SU-DHL-6 (cell line): ENCODE results near the gene JUNB.

Source experiments
- H2AFZ ChIP-seq: fragments of 200-600 bp; sonication (generic); 2 replicates; pipeline ENCODE4 v1.6.1; 2014; ENCODE audit warnings: low read depth, mild to moderate bottlenecking, moderate library complexity, mixed read lengths, antibody characterized with exemption, low read length; ENCODE audit not compliant: severe bottlenecking
- H3F3A ChIP-seq: fragments of 200-600 bp; shearing (Covaris generic); 2 replicates; pipeline ENCODE4 v1.6.0; 2016; ENCODE audit warnings: antibody characterized with exemption, mild to moderate bottlenecking; ENCODE audit not compliant: insufficient read depth
- H3K27ac ChIP-seq: fragments of 200-600 bp; sonication (generic); 2 replicates; pipeline ENCODE4 v1.5.1; 2016; ENCODE audit warnings: low read depth, mild to moderate bottlenecking, low read length, moderate library complexity, mixed read lengths
- H3K27me3 ChIP-seq: fragments of 200-600 bp; sonication (generic), shearing (Covaris generic); 2 replicates; pipeline ENCODE4 v1.6.0; 2014; ENCODE audit warnings: mild to moderate bottlenecking, low read length
- H3K36me3 ChIP-seq: fragments of 200-600 bp; sonication (generic); 2 replicates; pipeline ENCODE4 v1.6.1; 2014; ENCODE audit warnings: mild to moderate bottlenecking, low read length, mixed read lengths
- H3K4me2 ChIP-seq: fragments of 300-600, 200-600 bp; shearing (Covaris generic), sonication (generic); 2 replicates; pipeline ENCODE4 v1.6.0; 2014; ENCODE audit warnings: low read length, low read depth, mild to moderate bottlenecking; ENCODE audit not compliant: poor library complexity, severe bottlenecking
- H3K4me3 ChIP-seq: fragments of 200-600 bp; sonication (generic); 2 replicates; pipeline ENCODE4 v1.5.1; 2014; ENCODE audit warnings: antibody characterized with exemption, low read length, mild to moderate bottlenecking, mixed read lengths; ENCODE audit not compliant: insufficient read depth, poor library complexity, severe bottlenecking
- H3K79me2 ChIP-seq: fragments of 200-600 bp; sonication (generic); 2 replicates; pipeline ENCODE4 v1.6.1; 2014; ENCODE audit warnings: mild to moderate bottlenecking, low read length, moderate library complexity; ENCODE audit not compliant: insufficient read depth
- H3K9ac ChIP-seq: fragments of 200-600 bp; sonication (generic); 2 replicates; pipeline ENCODE4 v1.7.0; 2014; ENCODE audit warnings: mild to moderate bottlenecking, low read length
- H3K9me2 ChIP-seq: fragments of 200-600 bp; sonication (generic); replicated peaks from 2 replicates; pipeline ENCODE4 v1.6.1; 2014; ENCODE audit warnings: low read length; ENCODE audit not compliant: insufficient read depth
- H3K9me3 ChIP-seq: fragments of 200-600 bp; sonication (generic); 2 replicates; pipeline ENCODE4 v1.6.1; 2014; ENCODE audit warnings: low read length, mixed read lengths; ENCODE audit not compliant: insufficient read depth
- H4K20me1 ChIP-seq: fragments of 200-600 bp; sonication (generic); 2 replicates; pipeline ENCODE4 v1.6.1; 2014; ENCODE audit warnings: low read depth, mild to moderate bottlenecking, antibody characterized with exemption, low read length, moderate library complexity, mixed read lengths
- CTCF ChIP-seq: fragments of 200-600 bp; sonication (generic); IDR thresholded peaks from one replicate; pipeline ENCODE4 v1.5.1; 2017; ENCODE audit warnings: antibody characterized with exemption, mild to moderate bottlenecking, low read length, moderate library complexity; ENCODE audit not compliant: insufficient read depth, poor library complexity, severe bottlenecking
- EZH2phosphoT487 ChIP-seq: fragments of 200-600 bp; sonication (generic), shearing (Covaris generic); conservative IDR thresholded peaks from 2 replicates; pipeline ENCODE4 v1.6.1; 2018; ENCODE audit warnings: mild to moderate bottlenecking, antibody characterized with exemption, low read length, moderate library complexity, mixed read lengths

Gene JUNB

GRCh38 chr19:12800466-12800770, 9.1 kb downstream of the JUNB start:
- peak overlapping the region; percentile 66 for H3K4me2 ChIP-seq

GRCh38 chr19:12800923-12801465, 9.7 kb downstream of the JUNB start:
- Histone ChIP-seq H3F3A (no peaks in the 10 kb centered on the region), H2AFZ (peak overlapping the region; percentile 68), H4K20me1 (no peaks in the 10 kb centered on the region), H3K9ac (peak overlapping the region; percentile 98), H3K9me2 (no peaks in the 10 kb centered on the region), H3K36me3 (no peaks in the 10 kb centered on the region), H3K4me2 (peak overlapping the region; percentile 66), H3K27ac (peak overlapping the region; percentile 44), H3K27me3 (no peaks in the 10 kb centered on the region), H3K79me2 (peaks cover 13% of the 10 kb centered on the region), H3K9me3 (no peaks in the 10 kb centered on the region), H3K4me3 (peak overlapping the region; percentile 96)
- no peak for TF ChIP-seq EZH2phosphoT487
- no peak for TF ChIP-seq CTCF

More at GRCh38 chr19:12800466-12800770, 9.1 kb downstream of the JUNB start:
- Histone ChIP-seq H3K36me3 (no peaks in the 10 kb centered on the region), H3K79me2 (peaks cover 13% of the 10 kb centered on the region), H3F3A (no peaks in the 10 kb centered on the region), H3K27ac (no peak overlapping the region), H3K9ac (peak overlapping the region; percentile 98), H3K9me2 (no peaks in the 10 kb centered on the region), H3K27me3 (no peaks in the 10 kb centered on the region), H4K20me1 (no peaks in the 10 kb centered on the region), H3K9me3 (no peaks in the 10 kb centered on the region), H3K4me3 (peak overlapping the region; percentile 96), H2AFZ (no peak overlapping the region)
- TF ChIP-seq EZH2phosphoT487 (no peak), CTCF (no peak)

- no peaks in the 10 kb centered on the region for H4K20me1 ChIP-seq
- peak within 1 kb of the TSS; percentile 98 for H3K9ac ChIP-seq
- peak within 1 kb of the TSS; percentile 81 for H2AFZ ChIP-seq
Measured at GRCh38 chr19:12801466-12802266, 10.4 kb downstream of the JUNB start, which contains the start of the genes PRDX2 and THSD8. TSS of gene PRDX2 (minus strand) at chr19:12801800. CDS start at chr19:12801261, 539 bp downstream. TSS of gene THSD8 (plus strand) at chr19:12802069. CDS start at chr19:12802072, 3 bp downstream.

More at GRCh38 chr19:12801466-12802266, 10.4 kb downstream of the JUNB start, which contains the start of the genes PRDX2 and THSD8:
- no peaks in the 10 kb centered on the region for H3K36me3 ChIP-seq
- peak within 1 kb of the TSS; percentile 66 for H3K4me2 ChIP-seq
- peak within 1 kb of the TSS; percentile 44 for H3K27ac ChIP-seq
- peak within 1 kb of the TSS; percentile 96 for H3K4me3 ChIP-seq
- H3K27me3 ChIP-seq: no peaks in the 10 kb centered on the region
- no peaks in the 10 kb centered on the region for H3K9me3 ChIP-seq
- TF ChIP-seq EZH2phosphoT487: no peak
- no peak for TF ChIP-seq CTCF
- H3F3A ChIP-seq: no peaks in the 10 kb centered on the region
- H3K79me2 ChIP-seq: peaks cover 15% of the 10 kb centered on the region
- H3K9me2 ChIP-seq: no peaks in the 10 kb centered on the region
